ENCODE results near the gene HOXA4.

The HOXA4 gene

DNA sequence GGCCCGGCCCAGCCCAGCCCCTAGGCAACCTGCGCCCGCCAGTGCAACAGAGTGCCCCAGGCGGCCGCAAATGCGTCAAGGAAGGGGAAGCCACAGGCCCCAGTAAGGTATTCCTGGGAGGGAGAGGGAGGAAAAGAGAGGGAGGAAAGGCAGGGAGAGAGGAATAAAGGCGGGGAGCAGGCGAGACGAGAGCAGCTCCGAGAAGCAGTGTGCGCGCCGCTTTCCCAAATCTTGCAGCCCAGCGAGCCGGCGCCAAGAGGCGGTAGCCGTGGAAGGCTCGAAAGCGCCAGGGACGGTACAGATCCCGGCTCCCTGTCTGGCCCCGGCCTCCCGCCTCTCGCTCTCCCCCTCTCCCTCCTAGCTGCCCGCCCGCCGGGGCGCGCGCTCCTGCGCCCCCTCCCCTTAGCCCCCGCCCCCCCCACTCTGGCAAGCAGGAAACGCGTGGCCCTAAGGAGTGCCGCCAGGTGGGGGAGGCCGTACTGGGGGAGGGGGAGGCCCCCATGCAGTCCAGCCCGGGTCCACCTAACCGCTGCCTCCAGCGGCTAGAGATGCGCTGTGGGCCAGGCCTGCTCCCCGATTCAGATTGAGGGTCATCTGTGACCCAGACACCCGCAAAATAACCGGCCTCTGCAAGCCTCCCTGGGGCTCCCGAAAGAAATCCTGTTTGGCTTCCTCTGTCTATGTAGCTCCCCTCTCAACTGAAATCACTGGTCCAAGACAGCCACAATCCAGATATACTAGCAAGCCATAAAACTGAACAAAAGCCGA, 39.3 kb upstream of the HOXA4 start:
- DNase-seq (ENCODE audit: low read depth, low spot score) = no peak

DNA sequence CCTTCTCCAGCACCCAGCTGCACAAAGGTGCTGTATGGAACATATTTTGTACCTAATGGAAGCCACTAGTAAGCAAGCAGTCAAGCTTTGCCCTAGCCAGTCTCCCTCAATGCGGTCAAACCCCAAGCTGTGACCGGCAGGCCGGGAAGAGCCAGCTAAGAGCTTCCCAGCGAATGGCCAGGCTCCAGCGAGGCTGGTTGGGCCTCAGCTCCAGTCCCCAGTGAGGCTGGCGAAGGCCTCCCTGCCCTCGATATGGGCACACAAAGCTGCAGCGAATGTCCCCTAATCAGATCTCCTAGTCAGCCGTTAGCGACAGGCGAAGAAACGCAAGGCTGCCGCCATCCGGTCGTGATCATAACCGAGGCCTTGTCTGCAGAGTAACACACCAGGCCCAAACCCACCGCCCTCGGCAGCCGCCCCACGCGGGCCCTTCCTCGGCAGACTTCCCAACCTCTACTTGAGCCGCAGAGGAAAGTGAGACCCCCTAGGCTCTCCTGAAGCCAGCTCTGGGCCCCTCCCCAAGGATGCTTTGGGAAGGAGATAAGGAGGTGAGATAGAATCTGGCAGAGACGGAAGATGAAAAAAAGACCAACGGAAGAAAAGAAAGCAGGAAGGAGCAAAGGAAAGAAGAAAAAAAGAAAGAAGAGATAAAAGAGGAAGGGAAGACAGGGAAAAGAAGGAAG, 37.8 kb upstream of the HOXA4 start:
- no peak for DNase-seq (ENCODE audit: low read depth, low spot score)

DNA sequence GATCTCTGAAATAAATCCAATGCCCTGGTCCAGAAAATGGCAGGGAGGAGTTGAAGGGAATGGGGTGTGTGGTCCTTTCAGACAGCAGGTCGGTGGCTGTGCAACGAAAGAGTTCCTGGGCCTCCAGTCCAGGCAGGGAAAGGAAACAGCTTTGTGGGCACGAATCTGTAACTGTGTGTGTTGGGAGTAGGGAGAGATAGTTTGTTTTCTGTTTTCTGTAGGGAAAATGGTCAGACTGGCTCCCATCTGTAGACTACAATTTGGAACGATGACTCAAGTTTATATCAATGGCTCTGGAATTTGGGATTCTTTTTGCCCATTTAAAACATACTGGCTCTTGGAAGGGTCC, 37.3 kb upstream of the HOXA4 start:
- no peak for DNase-seq (ENCODE audit: low read depth, low spot score)

DNA sequence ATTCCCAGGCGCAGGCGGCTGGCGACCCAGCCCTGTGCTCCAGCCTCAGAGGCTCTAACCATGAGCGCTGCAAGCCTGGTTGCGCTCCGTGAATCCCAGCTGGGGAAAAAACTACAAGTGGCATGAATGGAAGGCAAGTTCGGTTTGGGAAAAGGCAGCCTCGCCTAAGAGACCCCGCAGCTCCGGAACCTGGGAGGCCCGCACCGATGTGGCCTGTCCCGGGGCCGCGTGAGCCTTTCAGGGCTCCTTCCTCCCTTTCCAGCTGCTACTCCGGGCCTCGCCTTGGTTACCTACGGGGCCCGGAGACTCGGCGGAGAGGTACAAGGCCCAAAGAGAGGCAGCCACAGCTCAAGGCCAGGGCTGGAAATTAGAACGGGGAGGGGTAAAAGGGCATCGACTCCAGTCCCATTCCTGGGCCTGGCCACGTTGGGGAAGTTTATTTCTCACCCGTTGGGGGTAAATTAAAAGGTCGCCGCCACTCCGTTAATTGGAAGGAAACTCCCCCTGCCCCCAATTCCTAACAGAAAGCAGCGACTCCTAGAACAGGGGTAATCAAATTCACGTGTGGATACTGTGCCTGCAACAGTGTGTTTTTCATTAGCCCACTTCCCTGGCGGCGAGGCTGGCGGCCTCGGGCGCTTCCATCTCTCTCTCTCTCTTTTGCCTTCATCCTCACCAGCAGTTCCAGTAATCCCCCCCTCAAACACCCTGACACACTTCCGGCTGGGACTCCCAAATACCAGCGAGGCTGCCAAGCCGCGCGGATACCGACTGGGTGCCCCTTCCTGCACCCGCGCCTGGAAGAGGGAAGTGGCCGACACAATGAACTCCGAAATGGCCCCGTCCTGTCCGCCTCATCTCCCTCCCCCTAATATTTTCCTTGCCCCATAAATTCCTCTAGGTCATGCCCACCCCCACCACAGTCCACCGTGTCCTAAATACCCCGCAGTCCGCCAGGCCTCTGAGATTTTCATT, 36.3 kb upstream of the HOXA4 start:
- DNase-seq (ENCODE audit: low read depth, low spot score) = no peak

DNA sequence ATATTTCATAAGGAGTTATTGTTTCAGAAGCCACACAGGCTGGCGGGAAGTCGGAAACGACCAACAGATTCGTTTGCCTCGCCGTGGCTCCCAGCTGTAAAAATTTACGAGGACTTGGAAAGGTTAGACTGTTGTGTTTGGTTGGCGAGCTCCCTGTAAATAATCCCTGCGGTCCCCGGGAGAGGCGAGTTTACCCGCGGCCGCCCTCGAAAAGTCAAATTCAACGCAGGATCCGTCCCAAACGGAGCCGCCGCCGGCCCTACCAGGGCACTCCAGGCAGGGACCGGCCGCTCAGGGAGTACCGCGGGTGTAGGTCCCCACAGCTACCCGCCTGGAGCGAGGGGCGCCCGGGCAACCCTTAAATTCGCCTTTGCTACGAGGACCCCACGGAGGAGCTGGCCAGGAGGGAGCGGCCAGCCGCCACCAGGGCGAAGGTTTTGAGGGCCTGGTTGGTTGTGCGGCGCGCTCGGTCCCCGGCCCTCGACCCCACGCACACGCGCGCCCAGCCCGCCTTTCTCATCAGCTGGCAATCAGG, 35.5 kb upstream of the HOXA4 start:
- no peak for DNase-seq (ENCODE audit: low read depth, low spot score)

DNA sequence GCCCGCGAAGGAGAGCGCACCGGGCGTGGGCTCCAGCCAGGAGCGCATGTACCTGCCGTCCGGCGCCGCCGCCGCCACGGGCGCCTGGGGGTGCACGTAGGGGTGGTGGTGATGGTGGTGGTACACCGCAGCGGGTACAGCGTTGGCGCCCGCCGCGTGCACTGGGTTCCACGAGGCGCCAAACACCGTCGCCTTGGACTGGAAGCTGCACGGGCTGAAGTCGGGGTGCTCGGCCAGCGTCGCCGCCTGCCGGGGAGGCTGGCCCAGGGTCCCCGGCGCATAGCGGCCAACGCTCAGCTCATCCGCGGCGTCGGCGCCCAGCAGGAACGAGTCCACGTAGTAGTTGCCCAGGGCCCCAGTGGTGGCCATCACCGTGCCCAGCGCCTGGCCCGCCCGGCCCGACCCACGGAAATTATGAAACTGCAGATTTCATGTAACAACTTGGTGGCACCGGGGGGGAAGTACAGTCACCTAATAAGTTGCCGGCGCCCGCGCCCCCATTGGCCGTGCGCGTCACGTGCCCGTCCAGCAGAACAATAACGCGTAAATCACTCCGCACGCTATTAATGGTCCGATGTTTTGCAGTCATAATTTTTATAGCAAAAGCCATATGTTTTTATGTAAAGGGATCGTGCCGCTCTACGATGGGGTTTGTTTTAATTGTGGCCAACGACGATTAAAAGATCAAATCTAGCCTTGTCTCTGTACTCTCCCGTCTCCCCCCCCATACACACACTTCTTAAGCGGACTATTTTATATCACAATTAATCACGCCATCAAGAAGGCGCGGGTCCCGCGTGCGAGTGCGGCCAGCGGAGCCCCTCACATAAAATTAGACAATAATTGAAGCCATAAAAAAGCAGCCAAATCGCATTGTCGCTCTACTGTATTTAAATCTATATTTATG, 34.8 kb upstream of the HOXA4 start, which contains the start of gene HOXA9:
Gene HOXA9 (minus strand): TSS at position 449 of the 907 bp plus-strand sequence. CDS start 80 bp downstream, at position 369.
- no peak for DNase-seq (ENCODE audit: low read depth, low spot score)

DNA sequence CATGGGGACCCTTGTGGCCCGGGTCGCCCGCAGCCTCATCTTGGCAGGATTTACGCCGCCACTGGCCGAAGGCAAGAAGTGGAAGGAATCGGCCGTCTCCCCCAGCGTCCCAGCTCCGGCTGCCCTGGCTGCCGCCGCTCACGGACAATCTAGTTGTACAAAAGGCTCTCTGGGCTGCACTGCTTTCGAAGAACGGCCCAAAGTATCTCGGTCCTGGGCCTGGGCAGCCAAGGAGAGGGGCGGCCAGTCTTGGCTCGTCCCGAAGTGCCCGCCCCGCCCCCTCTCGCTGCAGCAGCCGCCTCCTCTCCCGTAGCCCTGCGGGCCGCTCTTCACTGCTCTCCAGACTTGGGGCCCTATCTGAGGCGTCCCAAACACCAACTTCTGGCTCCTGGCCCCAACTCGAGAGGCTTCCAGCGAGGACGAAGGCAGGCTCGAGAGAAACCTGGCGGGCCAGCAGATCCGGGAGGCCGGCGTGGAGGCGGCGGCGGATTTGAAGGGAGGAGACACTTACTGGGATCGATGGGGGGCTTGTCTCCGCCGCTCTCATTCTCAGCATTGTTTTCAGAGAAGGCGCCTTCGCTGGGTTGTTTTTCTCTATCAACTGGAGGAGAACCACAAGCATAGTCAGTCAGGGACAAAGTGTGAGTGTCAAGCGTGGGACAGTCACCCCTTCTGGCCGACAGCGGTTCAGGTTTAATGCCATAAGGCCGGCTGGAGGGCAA, 34.0 kb upstream of the HOXA4 start:
- no peak for DNase-seq (ENCODE audit: low read depth, low spot score)

DNA sequence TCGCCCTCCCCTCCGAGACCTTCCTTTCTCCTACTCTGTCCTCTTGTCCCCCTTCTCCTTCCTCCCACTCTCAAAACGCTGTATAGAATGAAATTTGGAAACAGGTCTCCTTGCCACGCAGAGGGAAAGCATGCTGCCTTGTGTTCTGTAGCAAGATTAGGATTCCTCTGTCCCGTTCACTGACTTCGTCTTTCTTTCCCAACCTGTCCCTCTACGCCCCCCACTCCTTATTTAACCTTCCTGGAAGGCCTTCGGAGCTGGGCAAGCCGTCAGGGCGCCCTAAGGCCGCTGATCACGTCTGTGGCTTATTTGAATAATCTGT, 33.4 kb upstream of the HOXA4 start:
- DNase-seq (ENCODE audit: low read depth, low spot score) = no peak

DNA sequence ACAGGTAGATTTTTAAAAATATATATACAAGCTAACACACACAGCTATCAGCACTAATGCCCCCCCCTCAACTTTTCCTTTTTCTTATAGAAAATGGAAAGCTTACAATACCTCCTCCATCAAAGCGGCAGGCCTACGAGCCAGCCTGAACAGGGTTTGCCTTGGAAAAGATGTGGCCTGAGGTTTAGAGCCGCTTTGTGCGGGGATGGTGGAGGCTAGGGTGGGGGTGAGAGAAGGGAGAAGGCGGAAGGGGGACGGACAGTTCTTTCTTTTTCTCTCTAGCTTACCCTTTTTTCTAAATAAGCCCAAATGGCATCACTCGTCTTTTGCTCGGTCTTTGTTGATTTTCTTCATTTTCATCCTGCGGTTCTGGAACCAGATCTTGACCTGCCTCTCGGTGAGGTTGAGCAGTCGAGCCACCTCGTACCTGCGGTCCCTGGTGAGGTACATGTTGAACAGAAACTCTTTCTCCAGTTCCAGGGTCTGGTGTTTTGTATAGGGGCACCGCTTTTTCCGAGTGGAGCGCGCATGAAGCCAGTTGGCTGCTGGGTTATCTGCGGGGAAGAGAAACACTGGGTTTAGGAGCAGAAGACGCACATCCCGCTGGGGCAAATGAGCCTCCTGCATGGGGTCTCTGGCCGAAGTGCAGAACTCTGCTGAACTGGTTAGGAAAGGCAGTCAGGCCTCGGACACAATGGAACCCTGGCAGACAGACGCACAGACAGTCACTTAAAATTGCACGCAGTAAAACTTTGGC, 32.9 kb upstream of the HOXA4 start:
- no peak for DNase-seq (ENCODE audit: low read depth, low spot score)

DNA sequence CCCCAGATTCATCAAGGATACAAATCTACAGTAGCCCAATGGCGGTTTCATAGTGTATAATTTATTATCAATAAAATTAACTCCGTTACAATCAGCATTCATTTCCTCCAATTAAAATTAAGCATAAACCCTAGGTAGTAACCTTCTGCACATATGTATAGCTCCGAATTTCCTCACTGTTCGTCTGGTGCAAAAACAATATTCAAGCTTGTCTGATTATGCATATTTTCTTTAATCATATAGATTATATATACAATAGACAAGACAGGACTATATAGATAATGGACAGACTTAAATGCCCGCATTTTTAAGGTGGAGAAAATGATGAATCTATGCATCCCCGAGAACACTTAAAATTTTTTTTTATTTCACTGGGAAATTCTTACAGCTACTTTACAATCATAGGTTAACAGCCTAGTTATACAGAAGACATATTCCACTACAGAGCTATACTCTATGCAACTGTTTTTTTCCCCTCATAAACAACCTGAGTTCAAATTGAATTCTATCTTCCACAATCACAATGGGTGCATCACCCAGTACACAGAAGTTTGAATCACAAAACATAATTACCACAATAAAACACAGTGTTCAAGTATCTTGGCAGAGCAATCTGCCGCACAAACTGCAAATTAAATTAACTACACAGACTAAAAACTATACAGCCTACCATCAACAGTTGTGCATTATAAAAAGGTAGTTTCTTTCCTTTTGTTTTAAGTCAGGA, 32.2 kb upstream of the HOXA4 start:
- DNase-seq (ENCODE audit: low read depth, low spot score) = no peak

DNA sequence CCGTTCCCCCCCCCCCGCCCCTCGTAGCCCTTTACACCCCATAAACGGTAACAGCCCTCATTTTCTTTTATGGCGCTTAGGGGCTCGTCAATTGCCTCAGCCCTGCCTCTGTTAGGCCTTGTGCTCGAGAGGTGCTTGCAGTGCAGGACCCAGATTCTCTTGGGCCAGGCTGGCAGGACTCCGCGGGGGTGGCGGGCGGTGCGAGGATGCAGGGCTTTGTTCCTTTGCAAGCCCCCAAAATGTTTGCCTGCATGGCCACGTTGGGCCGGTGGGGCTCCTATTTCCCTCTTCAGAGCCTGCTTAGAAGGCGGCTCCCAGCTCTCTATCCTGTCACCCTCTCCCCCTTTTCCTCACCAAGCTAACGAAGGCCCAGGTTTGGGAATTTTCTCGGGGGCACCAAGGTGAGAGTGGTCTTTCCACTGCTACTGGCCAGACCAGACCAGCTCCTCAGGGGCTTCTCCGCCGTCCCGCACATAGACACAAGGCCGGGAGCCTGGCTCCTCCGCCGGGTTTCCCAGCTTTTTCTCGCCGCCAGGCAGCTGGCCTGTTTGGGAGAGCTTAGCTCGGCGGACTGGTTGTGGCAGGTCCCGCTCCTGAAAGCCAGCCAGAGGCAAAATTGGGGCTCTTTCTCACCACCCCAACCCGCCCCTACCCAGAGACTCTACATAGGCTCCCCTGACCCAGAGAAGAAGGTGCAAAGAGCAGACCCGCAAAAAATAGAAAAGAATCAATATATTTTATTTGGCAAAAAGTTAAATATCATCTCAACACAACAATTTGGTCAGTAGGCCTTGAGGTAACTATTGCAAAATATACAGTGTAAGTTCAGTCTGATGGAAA, 31.4 kb upstream of the HOXA4 start:
- DNase-seq (ENCODE audit: low read depth, low spot score) = no peak

DNA sequence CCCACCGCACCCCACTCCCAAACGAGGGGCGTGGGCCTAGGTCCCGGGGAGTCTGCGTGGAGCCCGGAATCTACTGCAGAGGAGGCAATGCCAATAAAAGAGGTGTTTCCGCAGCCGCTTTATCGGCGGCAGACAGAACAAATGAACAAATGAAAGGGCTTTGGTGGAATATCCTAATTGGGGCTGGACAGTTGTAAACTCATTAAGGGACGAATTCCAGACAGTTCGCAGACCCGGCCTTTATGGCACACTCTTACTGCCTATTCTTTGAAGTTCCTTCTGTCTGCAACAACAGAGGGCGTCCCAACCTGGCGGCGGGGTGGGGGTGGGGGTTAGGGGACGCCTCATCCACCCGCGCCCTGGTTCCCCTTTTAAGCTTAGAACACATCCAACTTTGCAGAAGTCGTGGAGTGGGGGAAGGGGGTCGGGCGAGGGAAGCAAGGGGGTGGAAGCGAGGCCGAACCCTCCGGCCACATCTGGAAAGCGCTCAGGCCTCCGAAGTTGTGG, 30.7 kb upstream of the HOXA4 start:
- no peak for DNase-seq (ENCODE audit: low read depth, low spot score)

DNA sequence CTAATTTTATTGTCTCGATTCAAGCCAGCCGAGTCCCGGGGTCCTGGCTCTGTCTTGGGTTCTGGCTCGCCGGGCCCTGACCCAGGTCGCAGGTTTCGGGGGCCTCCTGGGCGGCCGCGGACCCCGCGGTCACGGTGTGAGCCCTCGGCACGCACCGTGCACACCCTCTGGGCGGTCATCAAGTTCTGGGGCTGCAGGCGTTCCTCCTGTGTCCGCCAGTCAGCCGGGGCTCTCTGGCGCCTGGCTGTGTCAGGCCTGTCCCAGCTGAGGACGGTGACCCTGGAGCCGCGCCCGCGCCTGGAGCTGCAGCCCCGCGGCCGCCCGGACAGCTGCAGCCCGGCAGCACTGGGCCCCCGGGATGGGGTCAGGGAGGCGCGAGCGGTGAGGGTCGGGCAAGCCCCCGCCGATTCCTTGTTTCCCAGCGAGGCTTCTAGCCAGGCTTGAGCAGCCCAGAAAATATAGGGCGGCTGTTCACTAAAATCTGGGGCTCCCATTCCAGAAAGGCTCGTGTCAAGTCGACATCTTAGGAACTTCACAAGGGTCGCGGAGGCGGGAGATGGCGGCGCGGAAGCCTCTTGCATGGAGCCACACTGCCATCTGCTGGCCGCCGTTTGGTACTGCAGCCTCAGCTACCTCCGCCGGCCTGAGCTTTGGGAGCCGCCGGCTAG, 30.1 kb upstream of the HOXA4 start:
- DNase-seq (ENCODE audit: low read depth, low spot score) = peak; percentile 71

DNA sequence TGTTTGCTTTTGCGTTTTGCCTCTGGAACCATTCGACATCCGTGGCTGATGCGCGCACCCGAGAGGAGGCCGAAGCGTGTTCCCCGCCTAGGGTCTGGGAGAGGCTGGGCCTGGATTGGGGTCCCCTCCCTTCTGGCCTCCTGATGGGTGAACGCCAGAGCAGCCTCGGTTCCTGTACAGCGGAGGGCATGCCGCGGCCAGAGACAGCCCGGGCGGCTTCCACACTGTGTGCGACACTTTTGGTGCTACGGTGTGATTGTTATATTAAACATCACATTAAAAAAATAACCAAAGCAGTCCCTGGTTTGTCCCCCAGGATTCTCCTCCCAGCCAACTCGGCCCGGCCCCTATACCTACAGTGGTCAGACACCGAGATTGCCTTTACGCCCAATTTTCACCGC, 29.6 kb upstream of the HOXA4 start:
- DNase-seq (ENCODE audit: low read depth, low spot score) = no peak

DNA sequence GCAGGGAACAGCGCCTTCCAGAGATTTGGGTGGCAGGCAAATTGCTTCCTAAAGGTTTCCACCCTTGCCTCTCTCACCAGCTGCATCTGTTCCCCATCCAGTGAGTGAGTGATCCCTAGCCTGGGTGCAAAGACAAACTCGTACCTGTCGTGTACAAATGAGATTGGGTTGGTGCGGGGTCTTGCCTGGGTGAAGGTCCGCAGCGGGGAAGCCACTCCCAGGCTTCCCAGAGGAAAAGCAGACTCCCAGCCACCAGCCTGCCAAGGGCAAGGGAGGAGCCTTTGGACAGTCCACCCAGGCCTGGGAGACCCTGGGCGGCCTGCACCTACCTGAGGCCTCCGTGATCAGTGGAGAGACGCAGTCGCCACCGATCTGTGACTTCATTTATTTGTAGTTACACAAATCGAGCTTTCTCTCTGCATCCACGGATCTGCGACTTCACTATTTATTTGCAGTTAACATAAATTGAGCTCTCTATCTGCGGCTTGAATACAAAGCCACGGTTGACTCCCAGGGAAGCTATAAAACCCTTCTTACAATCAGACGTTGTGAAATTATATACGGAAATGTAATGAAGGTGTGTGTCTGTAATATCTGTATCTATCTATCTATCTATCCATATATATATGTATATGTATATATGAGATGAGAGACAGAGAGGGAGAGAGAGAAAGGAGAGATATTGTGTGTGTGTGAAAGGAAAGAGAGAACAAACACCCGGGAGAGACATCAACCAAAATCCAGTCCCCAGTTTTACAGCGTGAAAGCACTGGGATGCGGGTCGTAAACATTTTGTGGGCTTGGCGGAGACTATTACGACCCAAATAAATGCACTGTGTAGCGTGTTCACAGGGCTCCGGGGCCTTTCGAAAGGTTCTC, 28.9 kb upstream of the HOXA4 start:
- no peak for DNase-seq (ENCODE audit: low read depth, low spot score)
